Fibroblast of villous mesenchyme (primary cell): ENCODE measurements around the gene KLK1. TPM values are rescaled to one million over a fixed set of nuclear protein-coding genes. Genes with fewer than 3 reads are reported as not detected.
"Not testable (repeated sequence)": the region's sequence is repeated elsewhere in the genome, so short reads cannot be mapped to it uniquely, and the experiment has no call there.

ENCODE experiments used
- DNase-seq: peaks from one replicate; pipeline ENCODE4 v3.0.0-alpha.2; 2010; ENCODE audit warnings: low read depth
- H3K4me3 ChIP-seq: 2 replicates; pipeline ENCODE4 v1.5.1; 2011; ENCODE audit warnings: low read depth, mild to moderate bottlenecking, low read length
- total RNA-seq: library from RNA; depleted of rRNA; stranded (reverse); fragments of >200 nt; gene quantifications from 2 replicates; pipeline ENCODE4 v1.2.3, GENCODE V29; 2012
- TF ChIP-seq, protein P1 (sequence below): IDR thresholded peaks from 2 replicates; pipeline ENCODE4 v1.5.1; 2012; ENCODE audit warnings: low read depth, mild to moderate bottlenecking, low read length; ENCODE audit not compliant: insufficient read depth

KLK1 gene
- total RNA-seq, 1 donor: not detected

DNA sequence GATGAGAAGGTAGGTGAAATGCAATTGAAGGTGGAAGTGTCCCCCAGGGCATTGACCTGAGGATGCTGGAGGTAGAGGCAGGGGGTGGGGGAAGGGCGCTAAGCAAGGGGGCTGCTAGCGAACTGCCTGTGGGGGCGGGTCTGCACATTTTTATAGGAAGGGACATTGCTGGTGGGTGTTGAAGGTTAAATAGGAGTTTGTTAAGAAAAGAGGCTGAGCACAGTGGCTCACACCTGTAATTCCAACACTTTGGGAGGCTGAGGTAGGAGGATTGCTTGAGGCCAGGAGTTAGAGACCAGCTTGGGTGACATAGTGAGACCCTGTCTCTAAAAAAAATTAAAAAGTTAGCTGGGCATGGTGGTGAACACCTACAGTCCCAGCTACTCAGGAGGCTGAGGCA, 38.9 kb downstream of the KLK1 start:
- no peak overlapping the region for H3K4me3 ChIP-seq
- TF ChIP-seq, protein P1, sequence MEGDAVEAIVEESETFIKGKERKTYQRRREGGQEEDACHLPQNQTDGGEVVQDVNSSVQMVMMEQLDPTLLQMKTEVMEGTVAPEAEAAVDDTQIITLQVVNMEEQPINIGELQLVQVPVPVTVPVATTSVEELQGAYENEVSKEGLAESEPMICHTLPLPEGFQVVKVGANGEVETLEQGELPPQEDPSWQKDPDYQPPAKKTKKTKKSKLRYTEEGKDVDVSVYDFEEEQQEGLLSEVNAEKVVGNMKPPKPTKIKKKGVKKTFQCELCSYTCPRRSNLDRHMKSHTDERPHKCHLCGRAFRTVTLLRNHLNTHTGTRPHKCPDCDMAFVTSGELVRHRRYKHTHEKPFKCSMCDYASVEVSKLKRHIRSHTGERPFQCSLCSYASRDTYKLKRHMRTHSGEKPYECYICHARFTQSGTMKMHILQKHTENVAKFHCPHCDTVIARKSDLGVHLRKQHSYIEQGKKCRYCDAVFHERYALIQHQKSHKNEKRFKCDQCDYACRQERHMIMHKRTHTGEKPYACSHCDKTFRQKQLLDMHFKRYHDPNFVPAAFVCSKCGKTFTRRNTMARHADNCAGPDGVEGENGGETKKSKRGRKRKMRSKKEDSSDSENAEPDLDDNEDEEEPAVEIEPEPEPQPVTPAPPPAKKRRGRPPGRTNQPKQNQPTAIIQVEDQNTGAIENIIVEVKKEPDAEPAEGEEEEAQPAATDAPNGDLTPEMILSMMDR: no peak
- no peak for DNase-seq

GRCh38 chr19:50783848-50784152, 39.8 kb downstream of the KLK1 start:
- H3K4me3 ChIP-seq, DNase-seq: not testable (repeated sequence)

GRCh38 chr19:50780753-50781435, 42.7 kb downstream of the KLK1 start:
- no peak for DNase-seq

DNA sequence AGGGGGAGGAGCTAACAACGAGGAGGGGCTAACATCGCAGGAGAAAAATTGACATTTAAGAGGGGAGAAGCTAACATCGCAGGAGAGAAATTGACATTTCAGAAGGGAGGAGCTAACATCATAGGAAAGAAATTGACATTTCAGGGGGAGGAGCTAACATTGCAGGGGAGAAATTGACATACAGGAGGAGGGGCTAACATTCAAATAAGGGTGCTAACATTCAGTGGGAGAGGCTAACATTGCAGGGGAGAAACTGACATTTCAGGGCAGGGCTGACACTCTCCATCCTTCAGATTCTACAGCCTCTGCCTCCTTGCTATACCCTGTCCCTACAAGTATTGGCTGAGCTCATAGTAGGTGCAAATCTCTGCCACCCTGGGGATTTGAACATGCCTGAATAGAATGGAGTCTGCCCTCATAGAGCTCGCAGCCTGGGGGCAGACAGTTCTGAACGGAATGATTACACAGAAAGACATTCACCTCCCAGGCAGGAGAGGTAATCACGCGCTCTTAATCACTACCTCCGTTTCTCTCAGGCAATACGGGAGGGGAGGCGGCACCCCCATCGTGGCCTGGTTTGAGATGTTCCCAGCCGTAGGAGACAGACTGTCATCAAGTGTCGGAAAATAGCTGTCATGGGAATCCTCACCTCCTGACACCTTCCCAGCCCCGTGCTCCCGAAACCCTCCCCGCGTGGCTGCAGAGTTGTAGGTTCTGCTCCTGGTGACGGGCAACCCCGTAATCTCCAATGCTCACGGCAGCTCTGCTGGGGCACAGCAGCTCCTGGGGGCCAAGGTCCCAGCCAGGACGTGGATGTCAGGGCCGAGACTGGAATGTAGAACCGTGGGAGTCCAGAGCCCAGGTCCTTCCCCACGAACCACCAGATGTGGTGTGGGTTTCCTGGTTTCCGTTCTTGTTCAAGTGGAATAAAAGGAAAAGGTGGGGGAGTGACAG, 43.8 kb downstream of the KLK1 start:
- TF ChIP-seq, protein P1: no peak
- no peak for DNase-seq
- H3K4me3 ChIP-seq: no peak overlapping the region

More at GRCh38 chr19:50780753-50781435, 42.7 kb downstream of the KLK1 start:
- no peak overlapping the region for H3K4me3 ChIP-seq
- TF ChIP-seq, protein P1: no peak

GRCh38 chr19:50778906-50779430, 44.6 kb downstream of the KLK1 start:
- TF ChIP-seq, protein P1: no peak
- H3K4me3 ChIP-seq: no peak overlapping the region
- DNase-seq: no peak

- TF ChIP-seq, protein P1: no peak
- no peak overlapping the region for H3K4me3 ChIP-seq
- DNase-seq: peak; percentile 25
Observed at GRCh38 chr19:50777830-50778303, 45.7 kb downstream of the KLK1 start.

- TF ChIP-seq, protein P1: no peak
- no peak for DNase-seq
- H3K4me3 ChIP-seq: no peak overlapping the region
Observed at GRCh38 chr19:50777261-50777660, 46.3 kb downstream of the KLK1 start.
